Breast epithelium (tissue), 3 donors: ENCODE data around the gene MAPK8IP1.

Experiments
- POLR2A ChIP-seq: fragments of 450-650 bp; IDR thresholded peaks from one replicate; pipeline ENCODE4 v1.6.1; 2016; ENCODE audit warnings: antibody characterized with exemption, mild to moderate bottlenecking, moderate library complexity
- TF ChIP-seq, protein P1 (sequence below), 3 donors: fragments of 450-650 bp; IDR thresholded peaks; one replicate each; pipeline ENCODE4 v1.5.1; 2016 to 2017; ENCODE audit warnings: antibody characterized with exemption in 3 of 3, mild to moderate bottlenecking in 3 of 3, moderate library complexity in 3 of 3

DNA sequence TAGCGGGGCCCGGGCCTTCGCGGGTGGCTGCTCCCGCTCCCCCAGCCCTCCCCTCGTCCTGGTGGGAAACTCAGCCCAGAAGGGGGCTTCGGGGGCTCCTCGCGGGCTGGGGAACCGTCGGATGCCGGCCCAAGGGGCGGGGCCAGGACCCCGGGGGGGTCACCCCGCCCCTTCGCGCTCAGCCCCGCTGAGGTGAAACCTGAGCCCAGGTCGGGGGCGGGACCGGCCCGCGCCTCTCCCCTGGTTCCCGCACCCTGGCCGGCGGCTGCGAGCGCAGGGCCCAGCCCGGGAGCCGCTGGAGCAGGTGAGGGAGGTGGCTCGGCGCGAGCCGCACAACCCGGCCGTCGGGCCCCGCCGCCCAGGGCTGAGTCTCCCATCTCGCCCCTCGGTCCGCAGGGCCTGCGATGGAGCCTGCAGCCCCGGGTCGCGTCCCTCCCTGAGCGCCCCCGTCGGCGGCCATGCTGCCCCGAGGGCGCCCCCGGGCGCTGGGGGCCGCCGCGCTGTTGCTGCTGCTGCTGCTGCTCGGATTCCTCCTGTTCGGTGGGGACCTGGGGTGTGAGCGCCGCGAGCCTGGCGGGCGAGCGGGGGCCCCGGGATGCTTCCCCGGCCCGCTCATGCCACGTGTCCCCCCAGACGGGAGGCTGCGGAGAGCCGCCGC, 37.1 kb downstream of the MAPK8IP1 start, which contains the start of gene LARGE2:
- TF ChIP-seq POLR2A, result no peak
- TF ChIP-seq, protein P1, sequence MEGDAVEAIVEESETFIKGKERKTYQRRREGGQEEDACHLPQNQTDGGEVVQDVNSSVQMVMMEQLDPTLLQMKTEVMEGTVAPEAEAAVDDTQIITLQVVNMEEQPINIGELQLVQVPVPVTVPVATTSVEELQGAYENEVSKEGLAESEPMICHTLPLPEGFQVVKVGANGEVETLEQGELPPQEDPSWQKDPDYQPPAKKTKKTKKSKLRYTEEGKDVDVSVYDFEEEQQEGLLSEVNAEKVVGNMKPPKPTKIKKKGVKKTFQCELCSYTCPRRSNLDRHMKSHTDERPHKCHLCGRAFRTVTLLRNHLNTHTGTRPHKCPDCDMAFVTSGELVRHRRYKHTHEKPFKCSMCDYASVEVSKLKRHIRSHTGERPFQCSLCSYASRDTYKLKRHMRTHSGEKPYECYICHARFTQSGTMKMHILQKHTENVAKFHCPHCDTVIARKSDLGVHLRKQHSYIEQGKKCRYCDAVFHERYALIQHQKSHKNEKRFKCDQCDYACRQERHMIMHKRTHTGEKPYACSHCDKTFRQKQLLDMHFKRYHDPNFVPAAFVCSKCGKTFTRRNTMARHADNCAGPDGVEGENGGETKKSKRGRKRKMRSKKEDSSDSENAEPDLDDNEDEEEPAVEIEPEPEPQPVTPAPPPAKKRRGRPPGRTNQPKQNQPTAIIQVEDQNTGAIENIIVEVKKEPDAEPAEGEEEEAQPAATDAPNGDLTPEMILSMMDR (IDR thresholded peaks at IDR 0.05), result no peak
